Heart left ventricle (tissue), 16 donors: ENCODE results near the gene SLC5A4. TPM values are rescaled to one million over a fixed set of nuclear protein-coding genes. Genes with fewer than 3 reads are reported as not detected.

ENCODE experiments used
- ATAC-seq, 4 donors: fragments of 200-7000 bp; cut with Tn5 transposase; one replicate each; pipeline ENCODE4 v1.9.1; 2020 to 2022; ENCODE audit warnings: moderate library complexity in 4 of 4, mild to moderate bottlenecking in 3 of 4, moderate number of reproducible peaks in 1 of 4
- DNase-seq, 5 donors: peaks; one replicate each; pipeline ENCODE4 v3.0.0-alpha.2; 2020
- H3K27ac ChIP-seq, 12 donors: fragments of 200-600 bp; sonication (generic) in 4 of 12; one replicate each; pipeline versions ENCODE4 v1.5.0 to v1.8.0; 2016 to 2022; ENCODE audit warnings: mild to moderate bottlenecking in 2 of 12
- H3K27me3 ChIP-seq, 9 donors: fragments of 200-600 bp; sonication (generic) in 2 of 9; one replicate each; pipeline versions ENCODE4 v1.5.1 to v1.8.0; 2016 to 2022; ENCODE audit warnings: mild to moderate bottlenecking in 3 of 9
- H3K36me3 ChIP-seq, 9 donors: fragments of 200-600 bp; sonication (generic) in 2 of 9; one replicate each; pipeline versions ENCODE4 v1.5.0 to v1.8.0; 2018 to 2022; ENCODE audit warnings: mild to moderate bottlenecking in 2 of 9
- H3K4me1 ChIP-seq, 12 donors: fragments of 200-600 bp; sonication (generic) in 4 of 12; one replicate each; pipeline versions ENCODE4 v1.5.0 to v1.8.0; 2016 to 2022; ENCODE audit warnings: mild to moderate bottlenecking in 3 of 12
- H3K4me3 ChIP-seq, 12 donors: fragments of 200-600 bp; sonication (generic) in 4 of 12; one replicate each; pipeline versions ENCODE4 v1.5.0 to v1.8.0; 2017 to 2022; ENCODE audit warnings: mild to moderate bottlenecking in 9 of 12, moderate library complexity in 4 of 12
- H3K9me3 ChIP-seq, 12 donors: fragments of 200-600 bp; sonication (generic) in 4 of 12; one replicate each; pipeline versions ENCODE4 v1.5.0 to v1.8.0; 2016 to 2022; ENCODE audit warnings: mild to moderate bottlenecking in 1 of 12
- POLR2A ChIP-seq, 2 donors: fragments of 450-650 bp; IDR thresholded peaks; one replicate each; pipeline ENCODE4 v1.6.1; 2017; ENCODE audit warnings: antibody characterized with exemption in 2 of 2, mild to moderate bottlenecking in 2 of 2, moderate library complexity in 2 of 2
- WGBS, 4 donors: extraction: QIAGEN DNeasy Blood & Tissue Kit in 2 of 4; methylation state at CpG; one replicate each; pipeline versions ENCODE4 v1.1.5 to v1.1.7; 2013 to 2018; 5-methylcytosine and 5-hydroxymethylcytosine counted together
- intact Hi-C, 10 donors: fragments of 100-400 bp; cut with DNase I; formaldehyde crosslinking; loops; one replicate each; pipeline versions ENCODE4 v1.11.1 to v1.14.2; 2022
- polyA plus RNA-seq, 2 donors: library from polyadenylated mRNA; stranded (reverse); fragments of 200-250 nt; gene quantifications; one replicate each; pipeline ENCODE4 v1.2.3, GENCODE V29; 2013
- total RNA-seq, 9 donors: library from RNA; depleted of rRNA in 2 of 9; stranded (reverse); fragments of >200 nt in 2 of 9; fragmentation: NEBNext Ultra II Directional in 3 of 9; extraction: Animal tissue kit (Norgen Biotek cat#: 25700) in 3 of 9; gene quantifications; one replicate each; pipeline versions ENCODE4 v1.1.0 to v1.2.4, GENCODE V29; 2016 to 2023
- TF ChIP-seq, protein P1 (sequence below), 12 donors: fragments of 200-600 bp; sonication (generic) in 4 of 12; IDR thresholded peaks; one replicate each; pipeline versions ENCODE4 v1.5.0 to v1.8.0; 2018 to 2022; ENCODE audit warnings: antibody characterized with exemption in 12 of 12, mild to moderate bottlenecking in 5 of 12
- donor health status: ischemic (EF 13 %, LVEDD 7.1; RV severe dilation, severe dysfunction).
- donor health status: healthy with polysubstance abuse.
- donor health status: DM: no; HTN: yes; CAD: no.
- donor health status: DM: no; HTN: no; CAD: no.
- donor health status: ischemic (EF 25% LVEDD 6.9; RV normal size, moderate dysfunction).
- donor health status: ischemic (EF 25% LVEDD 5.7; RV mildly dilated, moderate dysfunction).
- donor health status: healthy.
- donor health status: DM: yes; HTN: yes; CAD: no.
- donor health status: ischemic (EF 35%, LVEDD 5.7; RV mildly dilated, moderate dysfunction).
- donor health status: nonischemic (EF 11% LVEDD 7.7; RV severe dilation, severe dysfunction).
- donor health status: DM: yes; HTN: yes; CAD: no.
- donor health status: PGD.
- donor health status: ischemic (EF 29% LVEDD 5.4; RV normal size, mild dysfunction).
- donor health status: nonischemic (EF 23%, LVEDD 6.1; RV moderate dilation, normal function).

The SLC5A4 gene
- total and polyA plus RNA-seq, 11 donors: 0.12 to 1.3 (median 0.28) TPM; not detected in 2

DNA sequence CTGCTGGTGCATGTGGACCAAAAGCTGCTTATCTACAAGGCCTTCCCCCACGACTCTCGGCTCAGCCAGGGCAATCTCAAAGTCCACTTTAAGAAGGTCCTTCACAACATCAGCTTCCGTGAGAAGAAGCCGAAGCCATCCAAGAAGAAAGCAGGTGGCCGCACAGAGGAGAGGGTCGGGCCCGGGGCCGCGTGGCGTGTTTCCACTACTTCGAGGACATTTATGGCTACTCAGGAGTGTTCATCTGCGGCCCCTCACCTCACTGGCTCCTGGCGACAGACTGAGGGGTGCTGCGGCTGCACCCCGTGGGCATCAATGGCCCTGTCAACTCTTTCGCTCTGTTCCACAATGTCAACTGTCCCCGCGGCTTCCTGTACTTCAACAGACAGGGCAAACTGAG is 16.2 kb upstream of the SLC5A4 start:
- intact Hi-C loops: no loop called here
- 88 to 97% (median 91%) methylated on average over 16 to 18 of the region's 18 CpGs for WGBS, 4 donors

GRCh38 chr22:32270641-32271369 is 15.7 kb upstream of the SLC5A4 start:
- WGBS, 4 donors: 88 to 98% (median 92%) methylated on average over 19 to 25 of the region's 25 CpGs
- no peaks in the 10 kb centered on the region for H3K9me3 ChIP-seq
- no peaks in the 10 kb centered on the region for H3K27me3 ChIP-seq
- peak in 1 of 4 donors; percentile 16 for ATAC-seq
- no peak for DNase-seq
- no peak overlapping the region for H3K27ac ChIP-seq
- H3K36me3 ChIP-seq: no peaks in the 10 kb centered on the region
- intact Hi-C loops: no loop called here
- no peak for TF ChIP-seq POLR2A (IDR thresholded peaks at IDR 0.05)
- TF ChIP-seq, protein P1, sequence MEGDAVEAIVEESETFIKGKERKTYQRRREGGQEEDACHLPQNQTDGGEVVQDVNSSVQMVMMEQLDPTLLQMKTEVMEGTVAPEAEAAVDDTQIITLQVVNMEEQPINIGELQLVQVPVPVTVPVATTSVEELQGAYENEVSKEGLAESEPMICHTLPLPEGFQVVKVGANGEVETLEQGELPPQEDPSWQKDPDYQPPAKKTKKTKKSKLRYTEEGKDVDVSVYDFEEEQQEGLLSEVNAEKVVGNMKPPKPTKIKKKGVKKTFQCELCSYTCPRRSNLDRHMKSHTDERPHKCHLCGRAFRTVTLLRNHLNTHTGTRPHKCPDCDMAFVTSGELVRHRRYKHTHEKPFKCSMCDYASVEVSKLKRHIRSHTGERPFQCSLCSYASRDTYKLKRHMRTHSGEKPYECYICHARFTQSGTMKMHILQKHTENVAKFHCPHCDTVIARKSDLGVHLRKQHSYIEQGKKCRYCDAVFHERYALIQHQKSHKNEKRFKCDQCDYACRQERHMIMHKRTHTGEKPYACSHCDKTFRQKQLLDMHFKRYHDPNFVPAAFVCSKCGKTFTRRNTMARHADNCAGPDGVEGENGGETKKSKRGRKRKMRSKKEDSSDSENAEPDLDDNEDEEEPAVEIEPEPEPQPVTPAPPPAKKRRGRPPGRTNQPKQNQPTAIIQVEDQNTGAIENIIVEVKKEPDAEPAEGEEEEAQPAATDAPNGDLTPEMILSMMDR (IDR thresholded peaks at IDR 0.05): no peak
- H3K4me1 ChIP-seq: peaks cover 0 to 6% (median 0%) of the 10 kb centered on the region in 12 donors
- no peak overlapping the region for H3K4me3 ChIP-seq

More for the DNA sequence above, 16.2 kb upstream of the SLC5A4 start:
- H3K27me3 ChIP-seq: no peaks in the 10 kb centered on the region
- DNase-seq (no peak), ATAC-seq (no peak)
- no peak overlapping the region for H3K4me3 ChIP-seq
- TF ChIP-seq, protein P1 (IDR thresholded peaks at IDR 0.05): no peak
- no peak for TF ChIP-seq POLR2A (IDR thresholded peaks at IDR 0.05)
- no peaks in the 10 kb centered on the region for H3K9me3 ChIP-seq
- no peaks in the 10 kb centered on the region for H3K36me3 ChIP-seq
- no peak overlapping the region for H3K27ac ChIP-seq
- peaks cover 0 to 1% (median 0%) of the 10 kb centered on the region in 12 donors for H3K4me1 ChIP-seq

DNA sequence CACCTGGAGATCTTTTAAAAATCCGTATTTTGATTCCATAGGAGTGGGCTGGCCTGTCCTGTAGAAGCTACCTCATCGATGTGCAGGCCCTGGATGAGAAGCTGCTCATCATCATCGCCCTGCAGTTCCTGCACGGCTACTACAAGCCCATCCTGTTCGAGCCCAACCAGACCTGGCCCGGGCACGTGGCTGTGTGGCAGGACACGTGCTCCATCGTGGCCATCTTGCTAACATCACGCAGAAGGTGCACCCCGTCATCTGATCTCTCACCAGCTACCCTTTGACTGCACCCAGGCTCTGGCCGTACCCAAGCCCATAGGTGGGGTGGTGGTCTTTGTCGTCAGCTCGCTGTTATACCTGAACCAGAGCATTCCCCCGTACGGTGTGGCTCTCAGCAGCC is 14.2 kb upstream of the SLC5A4 start:
- no peak for ATAC-seq
- 84 to 91% (median 88%) methylated on average over 16 of the region's 16 CpGs for WGBS, 4 donors
- TF ChIP-seq POLR2A (IDR thresholded peaks at IDR 0.05): no peak
- TF ChIP-seq, protein P1 (IDR thresholded peaks at IDR 0.05): no peak

DNA sequence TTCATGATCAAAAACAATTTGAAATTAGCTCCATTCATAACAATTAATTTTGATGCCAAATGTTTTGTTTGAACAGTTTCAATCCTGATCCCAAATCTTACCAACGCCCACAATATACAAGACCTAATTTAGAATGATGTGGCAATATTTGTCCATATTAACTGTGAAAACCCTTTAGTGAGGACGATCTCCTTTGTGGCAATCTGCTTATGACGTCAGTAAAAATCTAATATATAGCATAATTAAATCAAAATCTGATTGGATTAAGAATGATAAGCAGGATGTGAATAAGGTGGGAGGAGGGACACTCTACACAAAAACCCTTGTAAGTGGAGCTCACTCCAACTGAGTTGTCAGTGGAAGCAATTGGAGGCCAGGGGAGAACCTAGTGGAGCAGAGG is 11.9 kb upstream of the SLC5A4 start:
- intact Hi-C loops: loop anchor here (2.0 to 10.0 kb wide), 7 partner anchors 125 to 296 kb away; no protein-coding TSS in a partner anchor

More for the DNA sequence above, 14.2 kb upstream of the SLC5A4 start:
- Histone ChIP-seq H3K27me3 (no peaks in the 10 kb centered on the region), H3K36me3 (no peaks in the 10 kb centered on the region), H3K27ac (no peak overlapping the region), H3K4me3 (no peak overlapping the region), H3K9me3 (no peaks in the 10 kb centered on the region), H3K4me1 (peaks cover 0 to 8% (median 0%) of the 10 kb centered on the region in 12 donors)
- intact Hi-C loops: loop anchor here (5.0 to 10.0 kb wide), 6 partner anchors 127 to 297 kb away; no protein-coding TSS in a partner anchor
- DNase-seq: no peak

More for the DNA sequence above, 11.9 kb upstream of the SLC5A4 start:
- H3K9me3 ChIP-seq: peaks cover 0 to 4% (median 0%) of the 10 kb centered on the region in 12 donors
- H3K4me1 ChIP-seq: peaks cover 0 to 8% (median 0%) of the 10 kb centered on the region in 12 donors
- H3K36me3 ChIP-seq: no peaks in the 10 kb centered on the region
- DNase-seq (no peak), ATAC-seq (no peak)
- H3K4me3 ChIP-seq: no peak overlapping the region
- H3K27me3 ChIP-seq: no peaks in the 10 kb centered on the region
- 61 to 73% (median 68%) methylated on average over 3 of the region's 3 CpGs for WGBS, 4 donors
- H3K27ac ChIP-seq: no peak overlapping the region
- TF ChIP-seq, protein P1 (IDR thresholded peaks at IDR 0.05): no peak
- no peak for TF ChIP-seq POLR2A (IDR thresholded peaks at IDR 0.05)
